NCI-H1092 treated with DMSO at 0.1 percent for 48 hours (cell line): ENCODE results near the gene TRIO.

Experiments
- DNase-seq: peaks from one replicate; lab custom pipeline; 2025; lab: John Stamatoyannopoulos, UW

The TRIO gene

GRCh38 chr5:14208071-14209021 is 65.2 kb downstream of the TRIO start:
- no peak for DNase-seq

GRCh38 chr5:14209222-14209822 is 66.2 kb downstream of the TRIO start:
- no peak for DNase-seq

- DNase-seq: no peak
These were observed 66.7 kb downstream of the TRIO start for GRCh38 chr5:14209836-14210235.

- DNase-seq: no peak
These were observed 67.6 kb downstream of the TRIO start for GRCh38 chr5:14210729-14211128.

GRCh38 chr5:14211818-14212803 is 69.0 kb downstream of the TRIO start:
- no peak for DNase-seq

GRCh38 chr5:14212838-14213237 is 69.7 kb downstream of the TRIO start:
- DNase-seq: no peak

- no peak for DNase-seq
These were observed 70.1 kb downstream of the TRIO start for GRCh38 chr5:14213253-14213652.

GRCh38 chr5:14213813-14214585 is 70.9 kb downstream of the TRIO start:
- DNase-seq: no peak

- DNase-seq: no peak
These were observed 72.8 kb downstream of the TRIO start for GRCh38 chr5:14215901-14216300.

GRCh38 chr5:14216372-14216771 is 73.2 kb downstream of the TRIO start:
- no peak for DNase-seq

GRCh38 chr5:14216902-14217301 is 73.8 kb downstream of the TRIO start:
- no peak for DNase-seq

GRCh38 chr5:14217587-14217986 is 74.4 kb downstream of the TRIO start:
- DNase-seq: no peak

GRCh38 chr5:14218011-14218410 is 74.9 kb downstream of the TRIO start:
- no peak for DNase-seq

- DNase-seq: no peak
These were observed 75.3 kb downstream of the TRIO start for GRCh38 chr5:14218480-14218879.

- DNase-seq: no peak
These were observed 75.9 kb downstream of the TRIO start for GRCh38 chr5:14218897-14219573.

- no peak for DNase-seq
These were observed 76.8 kb downstream of the TRIO start for GRCh38 chr5:14219800-14220512.

GRCh38 chr5:14220642-14221041 is 77.5 kb downstream of the TRIO start:
- DNase-seq: no peak

- DNase-seq: no peak
These were observed 78.6 kb downstream of the TRIO start for GRCh38 chr5:14221732-14222131.

GRCh38 chr5:14222206-14222605 is 79.1 kb downstream of the TRIO start:
- no peak for DNase-seq

- DNase-seq: no peak
These were observed 80.2 kb downstream of the TRIO start for GRCh38 chr5:14223372-14223771.
